ENCODE results near the gene ATPAF1.

The ATPAF1 gene

DNA sequence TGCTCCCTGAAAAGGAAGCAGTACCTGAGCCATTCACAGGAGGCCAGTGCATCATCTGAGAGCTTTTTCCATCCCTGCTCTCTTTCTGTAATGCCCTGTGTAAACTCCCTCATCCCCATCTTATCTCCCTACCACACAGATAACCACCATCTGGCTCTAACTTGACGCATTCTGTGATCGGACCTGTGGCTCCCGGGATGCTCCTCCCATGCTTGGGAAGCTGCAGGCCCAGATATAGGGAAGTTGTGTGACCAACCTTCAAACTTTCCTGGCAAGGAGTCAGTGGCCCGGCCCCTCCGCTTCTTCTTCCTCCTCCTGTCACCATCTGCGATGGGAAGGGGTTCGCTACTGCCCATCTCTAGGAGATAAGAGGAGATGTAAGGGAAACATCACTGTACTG, 85.2 kb downstream of the ATPAF1 start:
- no peak for DNase-seq

All from CD4-positive, alpha-beta T cell treated with Interleukin-4 for 4 hours (primary cell).